H1 (cell line): ENCODE data around the gene CSRP1. TPM values are rescaled to one million over a fixed set of nuclear protein-coding genes. Genes with fewer than 3 reads are reported as not detected.

Source experiments
- CTCF ChIA-PET: fragments of 300-600 bp; sonication (Branson Sonifier 250); formaldehyde crosslinking; loops from one replicate; lab custom pipeline; 2021; ENCODE audit not compliant: partially characterized antibody; lab: Charles Lee
- POLR2A ChIA-PET: fragments of 300-600 bp; sonication (Branson Sonifier 250); formaldehyde crosslinking; loops from one replicate; lab custom pipeline; 2021; ENCODE audit warnings: inconsistent platforms; ENCODE audit not compliant: partially characterized antibody; lab: Charles Lee
- DNase-seq, 2 experiments: peaks; one replicate each; pipeline versions ENCODE4 v3.0.0 to v3.0.0-alpha.2; 2010 to 2022; ENCODE audit warnings: low spot score in 2 of 2, low read depth in 1 of 2, mixed read lengths in 1 of 2
- FAIRE-seq: peaks from 2 replicates; lab custom pipeline; 2011; peaks lifted over from hg19 to GRCh38; lab: Jason Lieb, UNC
- H2AFZ ChIP-seq: 2 replicates; pipeline ENCODE4 v1.8.1; 2012; ENCODE audit warnings: low read length, inconsistent platforms
- H2AK5ac ChIP-seq: 2 replicates; pipeline ENCODE4 v1.6.1; 2013; ENCODE audit warnings: low read depth, low read length
- H2BK120ac ChIP-seq: replicated peaks from 2 replicates; pipeline ENCODE3; 2013; ENCODE audit warnings: low read depth, low read length, inconsistent platforms
- H2BK12ac ChIP-seq: 2 replicates; pipeline ENCODE4 v1.6.1; 2013; ENCODE audit warnings: low read depth, low read length
- H2BK15ac ChIP-seq: 2 replicates; pipeline ENCODE4 v1.6.1; 2013; ENCODE audit warnings: low read length
- H2BK20ac ChIP-seq: 2 replicates; pipeline ENCODE4 v1.6.1; 2013; ENCODE audit warnings: low read length
- H2BK5ac ChIP-seq: 2 replicates; pipeline ENCODE4 v1.6.1; 2013; ENCODE audit warnings: low read depth, low read length
- H3K14ac ChIP-seq: 2 replicates; pipeline ENCODE4 v1.6.1; 2013; ENCODE audit warnings: inconsistent platforms; ENCODE audit not compliant: insufficient read length
- H3K18ac ChIP-seq: 2 replicates; pipeline ENCODE4 v1.6.1; 2013; ENCODE audit warnings: low read length; ENCODE audit errors: extremely low read depth
- H3K23ac ChIP-seq: 2 replicates; pipeline ENCODE4 v1.6.1; 2013; ENCODE audit warnings: inconsistent platforms; ENCODE audit not compliant: insufficient read length
- H3K23me2 ChIP-seq: 2 replicates; pipeline ENCODE4 v1.6.1; 2013; ENCODE audit warnings: low read depth, low read length
- H3K27ac ChIP-seq: 2 replicates; pipeline ENCODE4 v1.6.1; 2011; ENCODE audit warnings: low read depth, low read length, inconsistent platforms
- H3K27me3 ChIP-seq, 4 experiments: replicated peaks in 1 of 4; 1 replicate in 1 of 4; 2 replicates in 3 of 4; pipeline versions ENCODE4 v1.6.1 to v1.8.1; 2011 to 2013; ENCODE audit warnings: low read length in 3 of 4, mild to moderate bottlenecking in 3 of 4, inconsistent platforms in 2 of 4, mixed read lengths in 2 of 4, moderate library complexity in 1 of 4; ENCODE audit not compliant: control insufficient read depth in 3 of 4, insufficient read depth in 3 of 4; ENCODE audit errors: extremely low read depth in 1 of 4
- H3K36me3 ChIP-seq, 4 experiments: 2 replicates each; pipeline versions ENCODE4 v1.6.1 to v1.8.1; 2011 to 2013; ENCODE audit warnings: mild to moderate bottlenecking in 4 of 4, low read length in 3 of 4, moderate library complexity in 2 of 4, control low read depth in 1 of 4, inconsistent platforms in 1 of 4; ENCODE audit not compliant: insufficient read depth in 4 of 4, control insufficient read depth in 2 of 4
- H3K4ac ChIP-seq: replicated peaks from 2 replicates; pipeline ENCODE3; 2013; ENCODE audit warnings: low read length, low read depth, mixed read lengths, inconsistent platforms; ENCODE audit not compliant: insufficient read length
- H3K4me1 ChIP-seq, 4 experiments: replicated peaks in 1 of 4; 1 replicate in 1 of 4; 2 replicates in 3 of 4; pipeline versions ENCODE4 v1.6.1 to v1.8.1; 2011 to 2013; ENCODE audit warnings: low read length in 3 of 4, inconsistent platforms in 2 of 4, mixed read lengths in 1 of 4; ENCODE audit not compliant: insufficient read depth in 4 of 4, control insufficient read depth in 3 of 4
- H3K4me2 ChIP-seq, 2 experiments: 2 replicates each; pipeline versions ENCODE4 v1.6.1 to v1.8.1; 2011 to 2013; ENCODE audit warnings: low read depth in 2 of 2, low read length in 2 of 2, control low read depth in 1 of 2, inconsistent platforms in 1 of 2, mild to moderate bottlenecking in 1 of 2; ENCODE audit not compliant: insufficient read depth in 1 of 2
- H3K4me3 ChIP-seq, 4 experiments: fragments of 200-600, 300-600 bp in 1 of 4; sonication (generic), shearing (Covaris generic), sonication (Bioruptor Twin) in 1 of 4; 2 replicates each; pipeline versions ENCODE4 v1.5.1 to v1.8.1; 2011 to 2016; ENCODE audit warnings: low read length in 4 of 4, low read depth in 3 of 4, control low read depth in 2 of 4, inconsistent platforms in 2 of 4, mild to moderate bottlenecking in 2 of 4, mixed read lengths in 1 of 4, moderate library complexity in 1 of 4; ENCODE audit not compliant: insufficient read depth in 2 of 4; ENCODE audit errors: extremely low read depth in 1 of 4
- H3K56ac ChIP-seq: replicated peaks from 2 replicates; pipeline ENCODE3; 2013; ENCODE audit warnings: low read depth, mild to moderate bottlenecking, mixed read lengths, low read length, inconsistent platforms; ENCODE audit not compliant: insufficient read length
- H3K79me1 ChIP-seq: 2 replicates; pipeline ENCODE4 v1.6.1; 2013; ENCODE audit warnings: low read depth, low read length, control low read depth
- H3K79me2 ChIP-seq, 2 experiments: 2 replicates each; pipeline versions ENCODE4 v1.6.1 to v1.8.1; 2012 to 2013; ENCODE audit warnings: low read length in 2 of 2, mild to moderate bottlenecking in 2 of 2, inconsistent platforms in 1 of 2; ENCODE audit not compliant: insufficient read depth in 2 of 2, control insufficient read depth in 1 of 2
- H3K9ac ChIP-seq, 4 experiments: replicated peaks in 1 of 4; 1 replicate in 1 of 4; 2 replicates in 3 of 4; pipeline versions ENCODE4 v1.6.1 to v1.8.1; 2011 to 2013; ENCODE audit warnings: low read depth in 3 of 4, low read length in 3 of 4, control low read depth in 2 of 4, mild to moderate bottlenecking in 2 of 4, moderate library complexity in 2 of 4, inconsistent platforms in 1 of 4; ENCODE audit errors: extremely low read depth in 1 of 4
- H3K9me3 ChIP-seq, 2 experiments: 2 replicates each; pipeline versions ENCODE4 v1.6.1 to v1.8.1; 2012 to 2013; ENCODE audit warnings: mild to moderate bottlenecking in 2 of 2, moderate library complexity in 2 of 2, control low read depth in 1 of 2, inconsistent platforms in 1 of 2, low read depth in 1 of 2, low read length in 1 of 2, mixed read lengths in 1 of 2; ENCODE audit not compliant: insufficient read depth in 2 of 2
- H4K20me1 ChIP-seq, 2 experiments: replicated peaks in 1 of 2; 2 replicates each; pipeline versions ENCODE3 to v1.8.1; 2011 to 2013; ENCODE audit warnings: inconsistent platforms in 2 of 2, low read length in 2 of 2, mild to moderate bottlenecking in 1 of 2; ENCODE audit not compliant: insufficient read depth in 2 of 2, control insufficient read depth in 1 of 2
- H4K5ac ChIP-seq: 2 replicates; pipeline ENCODE4 v1.6.1; 2013; ENCODE audit warnings: low read length, low read depth, mixed read lengths, inconsistent platforms; ENCODE audit not compliant: insufficient read length
- H4K8ac ChIP-seq: 2 replicates; pipeline ENCODE4 v1.8.0; 2013; ENCODE audit warnings: mild to moderate bottlenecking, moderate library complexity, low read length, inconsistent platforms; ENCODE audit not compliant: insufficient read depth; ENCODE audit errors: extremely low read depth
- H4K91ac ChIP-seq: replicated peaks from 2 replicates; pipeline ENCODE3; 2013; ENCODE audit warnings: low read length, mixed read lengths, inconsistent platforms; ENCODE audit not compliant: insufficient read length
- BCL11A ChIP-seq, 2 experiments: IDR thresholded peaks; one replicate each; pipeline ENCODE4 v1.6.1; 2011; ENCODE audit warnings: low read depth in 2 of 2, low read length in 2 of 2, mild to moderate bottlenecking in 2 of 2
- CBX8 ChIP-seq: fragments of 300-800, 300-1000 bp; sonication (generic); IDR thresholded peaks from 2 replicates; pipeline ENCODE4 v1.7.1; 2016; ENCODE audit warnings: low read depth, low read length, borderline replicate concordance
- CEBPB ChIP-seq: IDR thresholded peaks from 2 replicates; pipeline ENCODE4 v1.6.1; 2012; ENCODE audit warnings: low read depth, low read length
- CHD1 ChIP-seq: IDR thresholded peaks from 2 replicates; pipeline ENCODE4 v1.6.1; 2012; ENCODE audit warnings: low read depth, low read length, improper control_type of control experiment
- CHD2 ChIP-seq: IDR thresholded peaks from 2 replicates; pipeline ENCODE4 v1.6.1; 2012; ENCODE audit warnings: low read length, improper control_type of control experiment
- KDM1A ChIP-seq: fragments of 200-600, 300-600 bp; sonication (generic); IDR thresholded peaks from 2 replicates; pipeline ENCODE4 v1.7.1; 2016; ENCODE audit warnings: mild to moderate bottlenecking, low read length, borderline replicate concordance
- MAX ChIP-seq: IDR thresholded peaks from 2 replicates; pipeline ENCODE4 v1.6.1; 2012; ENCODE audit warnings: inconsistent platforms
- NRF1 ChIP-seq: IDR thresholded peaks from 2 replicates; pipeline ENCODE4 v1.6.1; 2011; ENCODE audit warnings: mild to moderate bottlenecking, low read depth, low read length, improper control_type of control experiment
- POLR2AphosphoS5 ChIP-seq: IDR thresholded peaks from 2 replicates; pipeline ENCODE4 v1.6.1; 2011; ENCODE audit warnings: low read depth, low read length
- RAD21 ChIP-seq, 2 experiments: IDR thresholded peaks in 1 of 2; conservative IDR thresholded peaks in 1 of 2; 2 replicates each; pipeline ENCODE4 v1.6.1; 2011; ENCODE audit warnings: low read depth in 2 of 2, low read length in 2 of 2, improper control_type of control experiment in 1 of 2, inconsistent platforms in 1 of 2, mild to moderate bottlenecking in 1 of 2, moderate library complexity in 1 of 2
- RNF2 ChIP-seq: fragments of 200-900, 300-1000 bp; sonication (generic); IDR thresholded peaks from 2 replicates; pipeline ENCODE4 v1.7.1; 2016; ENCODE audit warnings: borderline replicate concordance, low read depth, mild to moderate bottlenecking, antibody characterized with exemption, low read length; ENCODE audit not compliant: poor library complexity, severe bottlenecking; ENCODE audit errors: missing control alignments
- SIN3A ChIP-seq, 2 experiments: IDR thresholded peaks in 1 of 2; conservative IDR thresholded peaks in 1 of 2; 2 replicates each; pipeline ENCODE4 v1.6.1; 2011 to 2012; ENCODE audit warnings: low read length in 2 of 2, improper control_type of control experiment in 1 of 2, low read depth in 1 of 2, mild to moderate bottlenecking in 1 of 2
- SIRT6 ChIP-seq: IDR thresholded peaks from one replicate; pipeline ENCODE4 v1.7.1; 2012; ENCODE audit warnings: low read length, inconsistent platforms
- SP4 ChIP-seq: IDR thresholded peaks from 2 replicates; pipeline ENCODE4 v1.6.1; 2012; ENCODE audit warnings: low read length, inconsistent platforms
- WGBS, 2 experiments: shearing (Covaris generic) in 1 of 2; methylation state at CpG; one replicate each; pipeline versions ENCODE4 v1.1.6 to v1.1.7; 2013 to 2015; ENCODE audit warnings: low lambda C conversion rate in 2 of 2, mixed read lengths in 2 of 2, inconsistent platforms in 1 of 2, low coverage in 1 of 2, missing lambda C conversion rate in 1 of 2; ENCODE audit not compliant: insufficient replicate concordance in 2 of 2, insufficient coverage in 1 of 2, insufficient read length in 1 of 2; ENCODE audit errors: extremely low coverage in 1 of 2, missing lambda C conversion rate in 1 of 2; 5-methylcytosine and 5-hydroxymethylcytosine counted together
- polyA plus RNA-seq, 7 experiments: library from polyadenylated mRNA; depleted of rRNA in 3 of 7; stranded (reverse) in 5 of 7; unstranded in 2 of 7; fragments of >200 nt in 5 of 7; fragments of 200-250 nt in 2 of 7; gene quantifications; 1 replicate in 5 of 7; 2 replicates in 1 of 7; 4 replicates in 1 of 7; pipeline versions ENCODE4 v1.2.1 to v1.2.3, GENCODE V29; 2011 to 2013; ENCODE audit warnings: missing spikeins in 2 of 7, mixed read lengths in 2 of 7
- total RNA-seq: library from RNA; stranded (reverse); fragmentation: NEBNext Ultra II Directional; extraction: Animal tissue kit (Norgen Biotek cat#: 25700); gene quantifications from 2 replicates; pipeline ENCODE4 v1.2.1, GENCODE V29; 2021

Gene CSRP1
- total and polyA plus RNA-seq, 2 of the 8 experiments (the other 6 are each of a cell fraction or from before 2014, with no cell fraction given), result 14.2 to 22.3 TPM

- Histone ChIP-seq H3K4me2 (no peak overlapping the region), H3K4me1 (peaks cover 0 to 5% (median 3%) of the 10 kb centered on the region in 4 experiments; a peak in 3 of 7 replicates), H3K23ac (no peak overlapping the region), H4K5ac (no peak overlapping the region), H3K4me3 (no peak overlapping the region), H3K23me2 (no peaks in the 10 kb centered on the region), H2BK5ac (no peak overlapping the region), H4K8ac (no peak overlapping the region), H4K20me1 (no peaks in the 10 kb centered on the region), H3K9me3 (no peaks in the 10 kb centered on the region), H3K14ac (no peak overlapping the region), H2AK5ac (no peak overlapping the region), H2BK20ac (no peak overlapping the region), H2BK15ac (no peak overlapping the region), H3K27me3 (no peaks in the 10 kb centered on the region), H3K56ac (no peak overlapping the region), H3K9ac (no peak overlapping the region), H2BK12ac (no peak overlapping the region), H2AFZ (no peak overlapping the region), H3K79me1 (no peaks in the 10 kb centered on the region), H3K27ac (no peak overlapping the region), H3K18ac (no peak overlapping the region), H3K36me3 (no peaks in the 10 kb centered on the region), H3K4ac (no peak overlapping the region), H2BK120ac (no peak overlapping the region), H3K79me2 (no peaks in the 10 kb centered on the region), H4K91ac (no peak overlapping the region)
- FAIRE-seq (no peak), DNase-seq (no peak)
- ChIA-PET CTCF (interaction anchor here (0.6 to 43.8 kb wide), 7 partner anchors 10 to 720 kb away, joined by 3 to 929 read pairs (median 3); partner anchors contain the start of gene CSRP1), POLR2A (no interaction called here)
- WGBS, 2 experiments, result 94% methylated on average over 5 of the region's 5 CpGs; no CpG with 5 or more reads in 1 of the 2 experiments
- TF ChIP-seq KDM1A (no peak), RNF2 (no peak), SIRT6 (no peak), CHD2 (no peak), BCL11A (IDR thresholded peaks at IDR 0.05; ENCODE audit: low read depth in 2 of 2, low read length in 2 of 2) (no peak), NRF1 (no peak), CBX8 (no peak), SIN3A (conservative IDR thresholded peaks at IDR 0.05 in 1 of 2, IDR thresholded peaks at IDR 0.05 in 1 of 2; ENCODE audit: low read depth in 1 of 2, low read length in 2 of 2) (no peak), RAD21 (IDR thresholded peaks at IDR 0.05 in 1 of 2, conservative IDR thresholded peaks at IDR 0.05 in 1 of 2; ENCODE audit: low read depth in 2 of 2, low read length in 2 of 2) (no peak), CHD1 (no peak), CEBPB (no peak), SP4 (no peak), MAX (no peak), POLR2AphosphoS5 (no peak)
Observed at GRCh38 chr1:201527879-201528278, 21.0 kb upstream of the CSRP1 start.
